Suppressor macrophage (primary cell): Measurements from ENCODE around the gene BRAT1.

Source experiments
- DNase-seq, 4 experiments: peaks; one replicate each; pipeline ENCODE4 v3.0.0-alpha.2; 2020 to 2022

The BRAT1 gene

DNA sequence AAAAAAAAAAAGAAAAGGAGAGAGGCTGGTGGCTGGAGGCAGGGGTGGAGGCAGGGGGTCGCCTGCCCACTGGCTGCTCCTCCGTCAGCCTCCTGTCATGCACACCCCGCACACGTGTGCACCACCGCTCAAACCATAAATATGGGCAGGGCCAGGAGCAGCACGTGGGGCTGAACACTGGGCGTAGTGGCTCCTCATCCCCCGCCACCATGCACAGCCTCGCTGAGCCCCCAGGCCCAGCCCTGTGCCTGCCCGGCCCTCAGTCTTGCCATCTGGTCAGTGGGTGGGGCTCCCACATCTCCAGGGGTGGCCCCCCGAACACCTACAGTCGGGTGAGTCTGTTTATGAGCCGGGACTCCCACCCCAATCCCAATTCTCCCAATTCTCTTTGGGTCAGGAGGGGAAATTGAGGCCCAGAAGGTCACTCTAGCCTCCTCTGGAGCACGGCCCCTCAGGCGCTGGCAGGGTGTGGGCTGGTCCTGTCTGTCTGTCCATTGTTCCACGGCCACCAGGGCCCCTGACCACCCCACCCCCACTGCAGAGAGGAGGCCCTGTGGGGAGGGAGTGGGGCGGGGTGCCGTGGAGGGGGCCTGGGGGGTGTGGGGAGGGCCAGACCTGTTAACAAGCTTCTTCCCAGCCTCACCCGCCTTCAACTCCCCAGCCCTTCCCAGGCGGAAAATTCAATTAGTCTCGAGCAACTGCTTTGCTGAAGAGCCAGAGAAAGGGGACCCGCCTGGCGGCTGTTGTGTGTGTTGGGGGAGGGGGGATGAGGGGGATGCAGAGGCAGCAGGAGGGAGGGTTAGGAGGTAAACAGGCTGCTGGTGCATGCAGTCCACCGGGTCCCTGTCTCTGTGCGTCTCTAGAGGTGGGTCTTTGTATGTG lies 59.7 kb downstream of the BRAT1 start:
- DNase-seq, result no peak

DNA sequence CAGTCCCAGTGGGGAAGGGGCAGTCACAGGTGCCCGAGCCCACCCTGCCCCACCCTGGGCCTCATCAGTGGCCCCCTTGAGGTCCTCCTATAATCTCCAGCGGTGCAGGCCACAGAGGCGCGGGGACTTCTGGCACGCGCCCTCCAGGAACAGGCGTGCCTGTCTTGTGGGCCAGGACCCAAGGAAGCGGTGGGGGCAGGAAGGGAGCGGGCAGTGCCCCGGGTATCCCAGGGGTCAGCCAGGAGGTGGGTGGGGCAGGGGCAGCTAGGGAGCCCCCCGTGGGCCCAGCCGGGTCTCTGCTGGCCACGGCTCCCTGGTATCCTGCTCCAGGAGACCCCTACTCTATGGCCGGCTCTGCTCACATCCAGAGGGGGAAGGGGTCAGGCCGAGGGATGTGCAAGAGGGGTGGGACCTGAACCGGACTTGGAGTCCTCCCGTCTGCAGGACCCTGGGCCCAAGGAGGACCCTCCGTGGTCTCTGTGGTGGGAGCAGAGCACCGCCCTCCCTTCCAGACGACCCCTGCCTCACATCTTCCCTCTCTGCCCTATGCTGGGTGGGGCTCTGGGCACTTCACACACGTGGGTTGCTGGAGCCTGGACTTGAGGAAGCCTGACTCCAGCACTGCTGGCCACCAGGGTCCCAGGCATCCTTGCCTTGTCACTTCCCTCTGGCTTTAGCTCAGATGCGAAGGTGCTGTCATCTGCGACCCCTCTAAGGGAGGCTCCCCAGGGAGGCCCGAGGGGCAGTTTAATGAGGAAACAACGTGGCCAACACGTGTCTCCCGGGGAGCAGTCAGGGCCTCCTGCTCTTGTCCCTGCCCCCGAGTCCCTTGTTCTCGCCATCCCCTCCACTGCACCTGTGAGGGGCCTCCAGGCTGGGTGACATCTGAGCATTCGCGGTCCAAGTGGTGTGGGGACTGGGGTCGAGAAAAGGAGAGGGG lies 60.9 kb downstream of the BRAT1 start:
- no peak for DNase-seq

DNA sequence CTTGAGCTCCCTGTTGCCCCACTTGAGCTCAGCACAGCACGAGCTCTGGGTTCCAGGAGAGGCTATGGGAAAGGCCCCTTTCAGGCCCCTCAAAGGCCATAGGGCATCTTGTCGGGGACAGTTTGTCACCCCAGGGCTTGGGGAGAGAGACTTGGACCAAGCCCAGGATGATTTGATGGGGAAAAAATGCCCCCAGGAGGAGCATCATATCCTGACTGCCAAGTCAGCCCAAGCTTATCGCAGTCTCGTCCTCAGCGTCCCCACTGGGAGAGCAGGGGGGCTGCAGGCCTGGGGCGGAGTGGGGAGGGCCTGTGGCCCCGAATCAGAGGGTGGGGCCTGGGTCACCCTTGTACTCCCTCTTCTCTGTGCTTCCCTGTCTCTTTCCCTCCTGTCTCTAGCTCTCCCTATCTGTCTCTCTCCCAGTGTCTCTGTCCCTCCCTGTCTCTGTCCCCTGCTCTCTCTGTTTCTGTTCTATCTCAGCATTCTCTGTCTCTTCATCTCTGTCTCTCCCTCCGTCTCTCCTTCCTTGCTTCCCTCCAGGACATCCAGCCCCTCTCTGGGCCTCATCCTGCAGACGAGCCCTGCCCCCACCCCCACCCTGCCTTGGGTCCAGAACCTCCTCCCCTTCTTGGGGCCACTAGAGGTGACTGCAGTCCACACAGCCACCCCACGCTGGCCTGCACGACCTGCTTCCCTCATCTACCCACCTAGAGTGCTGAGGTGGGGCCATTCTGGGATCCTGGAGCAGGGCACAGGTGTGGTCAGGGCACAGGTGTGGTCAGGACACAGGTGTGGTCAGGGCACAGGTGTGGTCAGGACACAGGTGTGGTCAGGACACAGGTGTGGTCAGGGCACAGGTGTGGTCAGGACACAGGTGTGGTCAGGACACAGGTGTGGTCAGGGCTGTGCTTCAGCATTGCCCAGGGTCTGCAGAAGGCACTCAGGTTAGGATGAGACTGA lies 61.8 kb downstream of the BRAT1 start:
- no peak for DNase-seq

DNA sequence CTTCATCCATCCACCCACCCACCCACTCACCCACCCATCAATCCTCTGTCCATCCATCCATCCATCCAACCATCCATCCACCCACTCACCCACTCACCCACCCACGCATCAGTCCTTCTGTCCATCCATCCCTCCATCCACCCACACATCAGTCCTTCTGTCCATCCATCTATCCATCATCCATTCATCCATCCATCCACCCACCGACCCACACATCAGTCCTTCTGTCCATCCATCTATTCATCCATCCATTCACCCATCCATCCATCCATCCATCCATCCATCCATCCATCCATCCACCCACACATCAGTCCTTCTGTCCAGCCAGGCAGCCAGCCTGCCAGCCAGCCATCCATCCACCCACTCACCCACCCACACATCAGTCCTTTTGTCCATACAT lies 63.3 kb downstream of the BRAT1 start:
- DNase-seq, result no peak

DNA sequence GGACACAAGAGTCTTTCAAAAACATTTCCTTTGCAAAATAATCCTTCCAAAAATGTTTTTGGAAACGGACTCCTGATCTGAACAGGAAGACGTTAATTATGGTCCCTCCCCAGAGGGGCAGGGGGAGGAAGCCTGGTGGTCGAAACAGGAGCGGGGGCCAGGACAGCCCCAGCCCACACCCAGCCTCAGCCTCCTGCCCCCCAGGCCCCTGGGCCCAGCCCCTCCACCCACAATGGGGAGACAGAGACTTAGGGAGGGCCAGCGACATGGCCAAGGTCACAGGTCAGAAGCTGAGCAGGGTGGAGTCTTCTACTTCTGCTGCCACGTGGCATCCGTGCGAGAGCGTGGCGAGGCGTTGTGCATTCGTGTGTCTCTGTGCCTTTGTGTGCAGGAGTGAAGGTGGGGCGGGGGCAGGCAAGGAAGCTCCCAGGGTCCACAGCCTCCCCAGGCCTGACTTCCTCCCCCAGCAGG lies 65.1 kb downstream of the BRAT1 start:
- DNase-seq, result no peak

DNA sequence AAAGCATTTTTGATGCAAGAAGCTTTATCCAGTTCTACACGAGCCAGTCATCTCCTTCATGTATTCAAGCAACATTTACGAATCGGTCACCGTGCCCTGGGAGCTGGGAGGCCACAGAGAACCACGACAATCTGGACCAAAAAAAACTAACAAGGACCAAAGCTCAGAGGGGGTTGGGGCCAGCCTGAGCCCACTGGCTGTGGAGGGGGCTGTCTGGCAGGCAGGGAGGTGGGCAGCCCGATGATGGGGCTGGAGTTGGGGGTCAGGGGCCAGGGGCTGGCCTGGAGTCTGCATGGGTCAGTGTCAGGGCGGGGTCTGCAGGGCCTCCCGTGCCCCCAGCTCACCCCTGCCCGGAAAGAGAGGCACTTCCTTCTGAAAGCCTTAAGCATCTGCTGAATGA lies 66.6 kb downstream of the BRAT1 start:
- no peak for DNase-seq

DNA sequence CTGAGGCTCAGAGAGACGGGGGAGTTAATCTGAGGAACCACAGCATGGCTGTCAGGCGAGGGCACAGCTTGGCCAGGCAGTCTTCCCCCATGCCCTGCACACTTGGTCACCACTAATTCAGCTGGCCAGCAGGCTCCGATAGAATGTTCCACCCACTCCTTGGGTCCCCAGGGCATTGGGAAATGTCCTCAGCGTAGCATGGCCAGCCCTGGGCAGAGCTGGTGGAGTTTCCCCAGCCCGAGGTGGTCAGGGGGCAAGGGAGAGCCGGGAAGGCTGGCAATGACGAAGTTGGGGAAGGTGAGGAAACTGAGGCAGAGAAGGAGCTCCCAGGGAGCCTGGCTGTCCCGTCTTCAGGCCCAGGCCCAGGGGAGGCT lies 67.1 kb downstream of the BRAT1 start:
- no peak for DNase-seq
